Activated CD4-positive, alpha-beta T cell treated with anti-CD3 and anti-CD28 coated beads for 36 hours (primary cell): ENCODE results near the gene ZBTB26. TPM values are rescaled to one million over a fixed set of nuclear protein-coding genes. Genes with fewer than 3 reads are reported as not detected.

Experiments used
- ATAC-seq: fragments of 200-7000 bp; cut with Tn5 transposase; one replicate; pipeline ENCODE4 v1.10.0; 2021; ENCODE audit warnings: mild to moderate bottlenecking, moderate library complexity
- CTCF ChIA-PET: fragments of 350-600 bp; sonication (Branson Sonifier 250); formaldehyde crosslinking; loops from one replicate; lab custom pipeline; 2021; ENCODE audit warnings: antibody characterized with exemption; lab: Charles Lee
- POLR2A ChIA-PET: fragments of 350-600 bp; sonication (Branson Sonifier 250); formaldehyde crosslinking; loops from one replicate; lab custom pipeline; 2021; ENCODE audit warnings: antibody characterized with exemption, inconsistent platforms; lab: Charles Lee
- DNase-seq: peaks from one replicate; pipeline ENCODE4 v3.0.0-alpha.2; 2020
- H3K27ac Mint-ChIP-seq: one replicate; pipeline ENCODE4 v1.8.0; 2021; ENCODE audit warnings: mixed read lengths
- H3K27me3 Mint-ChIP-seq: one replicate; pipeline ENCODE4 v1.8.0; 2021; ENCODE audit warnings: mixed read lengths
- H3K36me3 Mint-ChIP-seq: one replicate; pipeline ENCODE4 v1.8.0; 2021; ENCODE audit warnings: low read depth, mixed read lengths
- H3K4me1 Mint-ChIP-seq: one replicate; pipeline ENCODE4 v1.8.0; 2021; ENCODE audit warnings: mixed read lengths
- H3K4me3 Mint-ChIP-seq: one replicate; pipeline ENCODE4 v1.8.0; 2021; ENCODE audit warnings: mild to moderate bottlenecking, moderate library complexity, mixed read lengths
- H3K9me3 Mint-ChIP-seq: one replicate; pipeline ENCODE4 v1.8.0; 2021; ENCODE audit warnings: low read depth, mixed read lengths
- intact Hi-C, 2 experiments: fragments of 100-400 bp; cut with DNase I in 1 of 2; cut with micrococcal nuclease in 1 of 2; formaldehyde crosslinking; loops; one replicate each; pipeline versions ENCODE4 v1.14.2 to v1.15.1; 2022 to 2024; cut with DNase I, micrococcal nuclease
- total RNA-seq, 2 experiments: library from RNA; stranded (reverse); gene quantifications; one replicate each; pipeline ENCODE4 v1.2.3, GENCODE V29; 2021

ZBTB26 gene
- total RNA-seq, 2 experiments from 2014 or later: 6.0 TPM

GRCh38 chr9:122946461-122947005 is 15.2 kb upstream of the ZBTB26 start:
- intact Hi-C loops: loop anchor here in 1 of 2 experiments (5.0 to 10.0 kb wide), 2 partner anchors 278 to 484 kb away; no protein-coding TSS in a partner anchor
- POLR2A ChIA-PET: no interaction called here
- Mint-ChIP-seq H3K9me3 (no peaks in the 10 kb centered on the region), H3K4me3 (no peak overlapping the region), H3K27ac (no peak overlapping the region), H3K27me3 (no peaks in the 10 kb centered on the region), H3K36me3 (peaks cover 9% of the 10 kb centered on the region), H3K4me1 (peaks cover 61% of the 10 kb centered on the region)
- CTCF ChIA-PET: interaction anchor here (1.6 to 1.7 kb wide), 2 partner anchors 17 to 43 kb away, joined by 4 to 5 read pairs; no protein-coding TSS in a partner anchor
- DNase-seq (no peak), ATAC-seq (no peak)

GRCh38 chr9:122944960-122945888 is 13.9 kb upstream of the ZBTB26 start:
- no peak for ATAC-seq
- peaks cover 61% of the 10 kb centered on the region for H3K4me1 Mint-ChIP-seq
- intact Hi-C loops: loop anchor here in 1 of 2 experiments (5.0 to 10.0 kb wide), 2 partner anchors 280 to 483 kb away; no protein-coding TSS in a partner anchor
- ChIA-PET CTCF (no interaction called here), POLR2A (no interaction called here)
- H3K36me3 Mint-ChIP-seq: peaks cover 13% of the 10 kb centered on the region
- peak overlapping the region; percentile 40 for H3K27ac Mint-ChIP-seq
- no peaks in the 10 kb centered on the region for H3K27me3 Mint-ChIP-seq
- no peaks in the 10 kb centered on the region for H3K9me3 Mint-ChIP-seq
- no peak overlapping the region for H3K4me3 Mint-ChIP-seq
- no peak for DNase-seq

GRCh38 chr9:122941582-122942234 is 10.4 kb upstream of the ZBTB26 start:
- POLR2A ChIA-PET: interaction anchor here (1.6 to 2.7 kb wide), 3 partner anchors 10 to 41 kb away, joined by 4 to 26 read pairs (median 11); partner anchors contain the start of genes RC3H2 and ZBTB26
- H3K4me3 Mint-ChIP-seq: peak overlapping the region; percentile 99
- no peak for ATAC-seq

GRCh38 chr9:122940749-122941581 is 9.7 kb upstream of the ZBTB26 start, which contains the start of gene RABGAP1:
RABGAP1 (plus strand) TSS chr9:122941020; CDS start chr9:122957060, 16,040 bp downstream.
- peaks cover 22% of the 10 kb centered on the region for H3K36me3 Mint-ChIP-seq
- H3K9me3 Mint-ChIP-seq: no peaks in the 10 kb centered on the region
- peaks cover 34% of the 10 kb centered on the region for H3K4me1 Mint-ChIP-seq
- peak within 1 kb of the TSS; percentile 95 for H3K27ac Mint-ChIP-seq
- peak; percentile 99 for ATAC-seq
- peak; percentile 99 for DNase-seq
- H3K27me3 Mint-ChIP-seq: no peaks in the 10 kb centered on the region
- H3K4me3 Mint-ChIP-seq: peak within 1 kb of the TSS; percentile 99
- ChIA-PET POLR2A (interaction anchor here (0.5 to 2.7 kb wide), 9 partner anchors 9 to 884 kb away, joined by 3 to 26 read pairs (median 4); partner anchors contain the start of genes PDCL, RC3H2, ZBTB26 and ZBTB6), CTCF (interaction anchor here (0.5 to 2.0 kb wide), 8 partner anchors 9 to 121 kb away, joined by 3 to 15 read pairs (median 4); partner anchors contain the start of genes PDCL, ZBTB26 and ZBTB6)
- intact Hi-C loops: loop anchor here (1.0 to 10.0 kb wide), 10 partner anchors 10 to 676 kb away; partner anchors contain the start of genes RC3H2 (in 2 of the 2), ZBTB26 (in 2 of the 2), ZBTB6 (in 2 of the 2) and MRRF (in 1 of the 2)

More at GRCh38 chr9:122941582-122942234, 10.4 kb upstream of the ZBTB26 start:
- no peak for DNase-seq
- CTCF ChIA-PET: interaction anchor here (0.6 to 2.0 kb wide), 4 partner anchors 10 to 55 kb away, joined by 3 to 15 read pairs (median 4); partner anchors contain the start of gene ZBTB26
- intact Hi-C loops: loop anchor here (1.0 to 10.0 kb wide), 9 partner anchors 28 to 677 kb away; partner anchors contain the start of genes ZBTB6 (in 2 of the 2), MRRF (in 1 of the 2), PDCL (in 1 of the 2) and RBM18 (in 1 of the 2)
- Mint-ChIP-seq H3K27me3 (no peaks in the 10 kb centered on the region), H3K27ac (peak overlapping the region; percentile 95), H3K4me1 (peaks cover 37% of the 10 kb centered on the region), H3K9me3 (no peaks in the 10 kb centered on the region), H3K36me3 (peaks cover 17% of the 10 kb centered on the region)

- Mint-ChIP-seq H3K27ac (peak overlapping the region; percentile 78), H3K27me3 (no peaks in the 10 kb centered on the region), H3K36me3 (peaks cover 23% of the 10 kb centered on the region), H3K4me3 (peak overlapping the region; percentile 99), H3K4me1 (peaks cover 29% of the 10 kb centered on the region), H3K9me3 (no peaks in the 10 kb centered on the region)
- ChIA-PET CTCF (interaction anchor here (0.6 to 2.0 kb wide), 7 partner anchors 9 to 120 kb away, joined by 3 to 15 read pairs (median 5); partner anchors contain the start of genes PDCL, ZBTB26 and ZBTB6), POLR2A (interaction anchor here (0.6 to 2.7 kb wide), 8 partner anchors 9 to 885 kb away, joined by 3 to 26 read pairs (median 4); partner anchors contain the start of genes PDCL, RC3H2, ZBTB26 and ZBTB6)
- DNase-seq (no peak), ATAC-seq (no peak)
- intact Hi-C loops: loop anchor here (1.0 to 10.0 kb wide), 8 partner anchors 9 to 676 kb away; partner anchors contain the start of genes ZBTB26 (in 2 of the 2), MRRF (in 1 of the 2), PDCL (in 1 of the 2) and RBM18 (in 1 of the 2)
These were observed 9.1 kb upstream of the ZBTB26 start for GRCh38 chr9:122940454-122940748.

GRCh38 chr9:122939601-122940000 is 8.3 kb upstream of the ZBTB26 start:
- CTCF ChIA-PET: interaction anchor here (1.4 to 2.8 kb wide), 2 partner anchors 36 to 51 kb away, joined by 7 to 12 read pairs; no protein-coding TSS in a partner anchor
- intact Hi-C loops: loop anchor here in 1 of 2 experiments (10.0 kb wide), 1 partner anchor 845 kb away; the partner anchor contains the start of gene TTLL11
- POLR2A ChIA-PET: interaction anchor here (0.9 to 2.7 kb wide), 3 partner anchors 8 to 35 kb away, joined by 3 to 26 read pairs (median 11); partner anchors contain the start of genes RC3H2 and ZBTB26
- peak overlapping the region; percentile 66 for H3K27ac Mint-ChIP-seq
- H3K9me3 Mint-ChIP-seq: no peaks in the 10 kb centered on the region
- no peak overlapping the region for H3K4me3 Mint-ChIP-seq
- no peaks in the 10 kb centered on the region for H3K27me3 Mint-ChIP-seq
- DNase-seq (no peak), ATAC-seq (no peak)
- H3K4me1 Mint-ChIP-seq: peaks cover 28% of the 10 kb centered on the region
- peaks cover 23% of the 10 kb centered on the region for H3K36me3 Mint-ChIP-seq

GRCh38 chr9:122936883-122937282 is 5.6 kb upstream of the ZBTB26 start:
- no peaks in the 10 kb centered on the region for H3K9me3 Mint-ChIP-seq
- ChIA-PET POLR2A (no interaction called here), CTCF (interaction anchor here (2.8 kb wide), 1 partner anchor 34 kb away, joined by 7 read pairs; no protein-coding TSS in a partner anchor)
- peaks cover 23% of the 10 kb centered on the region for H3K36me3 Mint-ChIP-seq
- H3K4me3 Mint-ChIP-seq: no peak overlapping the region
- ATAC-seq (no peak), DNase-seq (no peak)
- H3K27me3 Mint-ChIP-seq: no peaks in the 10 kb centered on the region
- H3K27ac Mint-ChIP-seq: no peak overlapping the region
- H3K4me1 Mint-ChIP-seq: peaks cover 25% of the 10 kb centered on the region
- intact Hi-C loops: loop anchor here in 1 of 2 experiments (10.0 kb wide), 1 partner anchor 842 kb away; the partner anchor contains the start of gene TTLL11

GRCh38 chr9:122936464-122936863 is 5.2 kb upstream of the ZBTB26 start:
- H3K4me1 Mint-ChIP-seq: peaks cover 21% of the 10 kb centered on the region
- POLR2A ChIA-PET: no interaction called here
- CTCF ChIA-PET: interaction anchor here (0.8 kb wide), 1 partner anchor 53 kb away, joined by 3 read pairs; no protein-coding TSS in a partner anchor

GRCh38 chr9:122930541-122931225 is 629 bp downstream of the ZBTB26 start:
- ChIA-PET POLR2A (interaction anchor here (1.2 to 3.2 kb wide), 3 partner anchors 10 to 18 kb away, joined by 5 to 26 read pairs (median 16); partner anchors contain the start of genes RABGAP1 and ZBTB6), CTCF (interaction anchor here (0.7 to 1.2 kb wide), 7 partner anchors 10 to 832 kb away, joined by 3 to 15 read pairs (median 5); partner anchors contain the start of genes RABGAP1, RC3H2 and ZBTB6)
- ATAC-seq: no peak
- Mint-ChIP-seq H3K4me1 (peaks cover 12% of the 10 kb centered on the region), H3K9me3 (no peaks in the 10 kb centered on the region), H3K27ac (no peak overlapping the region), H3K36me3 (peaks cover 2% of the 10 kb centered on the region), H3K27me3 (no peaks in the 10 kb centered on the region), H3K4me3 (no peak overlapping the region)
- intact Hi-C loops: loop anchor here (1.0 to 10.0 kb wide), 6 partner anchors 10 to 836 kb away; partner anchors contain the start of genes RC3H2 (in 2 of the 2), ZBTB6 (in 2 of the 2), PDCL (in 1 of the 2) and TTLL11 (in 1 of the 2)
- no peak for DNase-seq

More at GRCh38 chr9:122936464-122936863, 5.2 kb upstream of the ZBTB26 start:
- Mint-ChIP-seq H3K27ac (no peak overlapping the region), H3K27me3 (no peaks in the 10 kb centered on the region), H3K36me3 (peaks cover 20% of the 10 kb centered on the region), H3K4me3 (no peak overlapping the region), H3K9me3 (no peaks in the 10 kb centered on the region)
- no peak for ATAC-seq
- intact Hi-C loops: loop anchor here in 1 of 2 experiments (10.0 kb wide), 1 partner anchor 842 kb away; the partner anchor contains the start of gene TTLL11
- DNase-seq: no peak
